Keratinocyte (primary cell): ENCODE data around the gene TMEM134. TPM values are rescaled to one million over a fixed set of nuclear protein-coding genes. Genes with fewer than 3 reads are reported as not detected.

Experiments used
- DNase-seq: peaks from one replicate; pipeline ENCODE4 v3.0.0-alpha.2; 2011; ENCODE audit warnings: low read depth, missing footprints, low spot score
- FAIRE-seq: peaks from 2 replicates; lab custom pipeline; 2011; peaks lifted over from hg19 to GRCh38; lab: Jason Lieb, UNC
- H2AFZ ChIP-seq: 2 replicates; pipeline ENCODE4 v1.6.0; 2012; ENCODE audit warnings: low read length, control low read depth, inconsistent platforms; ENCODE audit not compliant: control insufficient read depth
- H3K27ac ChIP-seq: 2 replicates; pipeline ENCODE4 v1.5.1; 2011; ENCODE audit warnings: low read length; ENCODE audit not compliant: control insufficient read depth, insufficient read depth
- H3K27me3 ChIP-seq: 3 replicates; pipeline ENCODE4 v1.6.0; 2011; ENCODE audit warnings: low read length; ENCODE audit not compliant: control insufficient read depth, insufficient read depth; ENCODE audit errors: extremely low read depth
- H3K36me3 ChIP-seq, 2 experiments: 2 replicates in 1 of 2; 3 replicates in 1 of 2; pipeline ENCODE4 v1.5.1; 2011; ENCODE audit warnings: low read length in 2 of 2, mild to moderate bottlenecking in 1 of 2; ENCODE audit not compliant: control insufficient read depth in 2 of 2, insufficient read depth in 2 of 2; ENCODE audit errors: extremely low read depth in 1 of 2
- H3K4me1 ChIP-seq: 3 replicates; pipeline ENCODE4 v1.5.1; 2011; ENCODE audit warnings: low read length; ENCODE audit not compliant: control insufficient read depth, insufficient read depth; ENCODE audit errors: extremely low read depth
- H3K4me2 ChIP-seq: 3 replicates; pipeline ENCODE4 v1.6.0; 2011; ENCODE audit warnings: low read depth, low read length; ENCODE audit not compliant: control insufficient read depth, insufficient read depth; ENCODE audit errors: extremely low read depth
- H3K4me3 ChIP-seq, 3 experiments: fragments of 200-600 bp in 1 of 3; sonication (generic) in 1 of 3; 2 replicates in 2 of 3; 3 replicates in 1 of 3; pipeline ENCODE4 v1.5.1; 2011 to 2016; ENCODE audit warnings: low read length in 3 of 3, mild to moderate bottlenecking in 3 of 3, control low read depth in 2 of 3, inconsistent platforms in 1 of 3, low read depth in 1 of 3, mixed read lengths in 1 of 3, mixed run types in 1 of 3, moderate library complexity in 1 of 3; ENCODE audit not compliant: control insufficient read depth in 2 of 3, insufficient read depth in 2 of 3; ENCODE audit errors: extremely low read depth in 1 of 3
- H3K79me2 ChIP-seq: 2 replicates; pipeline ENCODE4 v1.6.0; 2012; ENCODE audit warnings: low read length; ENCODE audit not compliant: control insufficient read depth, insufficient read depth
- H3K9ac ChIP-seq: 3 replicates; pipeline ENCODE4 v1.6.0; 2011; ENCODE audit warnings: low read length; ENCODE audit not compliant: control insufficient read depth, insufficient read depth; ENCODE audit errors: extremely low read depth
- H3K9me1 ChIP-seq: 3 replicates; pipeline ENCODE4 v1.6.0; 2011; ENCODE audit warnings: low read length; ENCODE audit not compliant: control insufficient read depth, insufficient read depth; ENCODE audit errors: extremely low read depth
- H3K9me3 ChIP-seq: 2 replicates; pipeline ENCODE4 v1.5.1; 2012; ENCODE audit warnings: low read depth, low read length; ENCODE audit not compliant: control insufficient read depth
- H4K20me1 ChIP-seq: 3 replicates; pipeline ENCODE4 v1.6.0; 2011; ENCODE audit warnings: low read length; ENCODE audit not compliant: control insufficient read depth, insufficient read depth; ENCODE audit errors: extremely low read depth
- CTCF ChIP-seq, 3 experiments: IDR thresholded peaks in 1 of 3; conservative IDR thresholded peaks in 1 of 3; optimal IDR thresholded peaks in 1 of 3; 2 replicates in 2 of 3; 3 replicates in 1 of 3; pipeline versions ENCODE3 to v1.5.1; 2011; ENCODE audit warnings: low read length in 3 of 3, mild to moderate bottlenecking in 3 of 3, moderate library complexity in 2 of 3, control low read depth in 1 of 3, inconsistent platforms in 1 of 3; ENCODE audit not compliant: insufficient read depth in 2 of 3; ENCODE audit errors: extremely low read depth in 1 of 3
- EZH2 ChIP-seq: IDR thresholded peaks from one replicate; pipeline ENCODE4 v1.6.1; 2012; ENCODE audit warnings: inconsistent platforms, mild to moderate bottlenecking, low read length, moderate library complexity
- dilution Hi-C: fragments of 300-500 bp; cut with MboI; formaldehyde crosslinking; loops from one replicate; pipeline ENCODE4 v1.7.0; 2020; ENCODE audit warnings: low sequenced_read_pairs; ENCODE audit not compliant: extremely low pct_ligation_motif_present
- polyA plus RNA-seq, 5 experiments: library from polyadenylated mRNA; depleted of rRNA in 3 of 5; stranded (reverse) in 3 of 5; stranded (forward) in 1 of 5; unstranded in 1 of 5; fragments of >200 nt; gene quantifications; 1 replicate in 1 of 5; 2 replicates in 3 of 5; 3 replicates in 1 of 5; pipeline versions ENCODE4 v1.2.1 to v1.2.3, GENCODE V29; 2011 to 2012; ENCODE audit warnings: missing spikeins in 2 of 5, low read depth in 1 of 5, low replicate concordance in 1 of 5

The TMEM134 gene
- polyA plus RNA-seq, 1 donor (not counting 4 experiments of a cell fraction or from before 2014, with no cell fraction given), result 24.7 TPM

GRCh38 chr11:67503119-67504004 lies 34.3 kb upstream of the TMEM134 start:
- no peak for FAIRE-seq
- H3K36me3 ChIP-seq, result peaks cover 9 to 14% of the 10 kb centered on the region in 2 experiments

GRCh38 chr11:67502328-67502979 lies 33.4 kb upstream of the TMEM134 start:
- H3K79me2 ChIP-seq, result peaks cover 15% of the 10 kb centered on the region
- H3K4me3 ChIP-seq, result no peak overlapping the region
- H2AFZ ChIP-seq, result no peak overlapping the region
- no peak overlapping the region for H3K9ac ChIP-seq
- no peak for TF ChIP-seq CTCF (optimal IDR thresholded peaks at IDR 0.05 in 1 of 3, IDR thresholded peaks at IDR 0.05 in 1 of 3, conservative IDR thresholded peaks at IDR 0.05 in 1 of 3; ENCODE audit: extremely low read depth in 1 of 3, insufficient read depth in 2 of 3, low read length in 3 of 3)
- TF ChIP-seq EZH2, result no peak
- no peaks in the 10 kb centered on the region for H3K9me3 ChIP-seq
- H3K27ac ChIP-seq, result no peak overlapping the region
- H3K27me3 ChIP-seq, result no peaks in the 10 kb centered on the region
- H3K4me1 ChIP-seq, result peaks cover 21% of the 10 kb centered on the region
- dilution Hi-C loops, result no loop called here
- no peak for DNase-seq
- no peak for FAIRE-seq
- peaks cover 9 to 14% of the 10 kb centered on the region in 2 experiments for H3K36me3 ChIP-seq
- no peaks in the 10 kb centered on the region for H4K20me1 ChIP-seq
- no peaks in the 10 kb centered on the region for H3K9me1 ChIP-seq
- H3K4me2 ChIP-seq, result no peak overlapping the region

More at GRCh38 chr11:67503119-67504004, 34.3 kb upstream of the TMEM134 start:
- Histone ChIP-seq H3K9me1 (no peaks in the 10 kb centered on the region), H3K4me2 (peak overlapping the region; percentile 87), H3K4me3 (peak overlapping the region; percentile 82 to 92 (median 89)), H3K9me3 (no peaks in the 10 kb centered on the region), H3K79me2 (peaks cover 15% of the 10 kb centered on the region), H4K20me1 (no peaks in the 10 kb centered on the region), H2AFZ (no peak overlapping the region), H3K9ac (no peak overlapping the region), H3K27me3 (no peaks in the 10 kb centered on the region), H3K4me1 (peaks cover 21% of the 10 kb centered on the region), H3K27ac (no peak overlapping the region)
- dilution Hi-C loops, result no loop called here
- TF ChIP-seq CTCF (optimal IDR thresholded peaks at IDR 0.05 in 1 of 3, IDR thresholded peaks at IDR 0.05 in 1 of 3, conservative IDR thresholded peaks at IDR 0.05 in 1 of 3; ENCODE audit: extremely low read depth in 1 of 3, insufficient read depth in 2 of 3, low read length in 3 of 3), result no peak
- TF ChIP-seq EZH2, result no peak
- no peak for DNase-seq
